ENCODE measurements around the gene LRMDA.
A peak's percentile ranks its signal among the peaks of the same experiment; 100 is the strongest.
"Not testable (repeated sequence)": the region's sequence is repeated elsewhere in the genome, so short reads cannot be mapped to it uniquely, and the experiment has no call there.

The LRMDA gene

GRCh38 chr10:75755528-75755927 is 324.1 kb downstream of the LRMDA start:
- DNase-seq = no peak

GRCh38 chr10:75761289-75761688 is 329.9 kb downstream of the LRMDA start:
- DNase-seq = no peak

- no peak for DNase-seq
Measured at GRCh38 chr10:75762431-75762802, 331.0 kb downstream of the LRMDA start.

- DNase-seq = no peak
Measured at GRCh38 chr10:75763652-75764051, 332.2 kb downstream of the LRMDA start.

GRCh38 chr10:75764974-75765788 is 333.8 kb downstream of the LRMDA start:
- DNase-seq = no peak

GRCh38 chr10:75765789-75766096 is 334.3 kb downstream of the LRMDA start:
- DNase-seq = no peak

GRCh38 chr10:75766106-75766505 is 334.7 kb downstream of the LRMDA start:
- no peak for DNase-seq

GRCh38 chr10:75766752-75767151 is 335.3 kb downstream of the LRMDA start:
- DNase-seq = not testable (repeated sequence)

- DNase-seq = no peak
Measured at GRCh38 chr10:75770626-75771081, 339.2 kb downstream of the LRMDA start.

GRCh38 chr10:75771606-75772005 is 340.2 kb downstream of the LRMDA start:
- no peak for DNase-seq

GRCh38 chr10:75772153-75772887 is 340.9 kb downstream of the LRMDA start:
- DNase-seq = peak in 1 of 2 donors; percentile 1

GRCh38 chr10:75773231-75773780 is 341.9 kb downstream of the LRMDA start:
- DNase-seq = no peak

- DNase-seq = no peak
Measured at GRCh38 chr10:75773813-75774782, 342.7 kb downstream of the LRMDA start.

- no peak for DNase-seq
Measured at GRCh38 chr10:75774783-75775490, 343.5 kb downstream of the LRMDA start.

GRCh38 chr10:75776738-75777504 is 345.5 kb downstream of the LRMDA start:
- DNase-seq = no peak

GRCh38 chr10:75778665-75779064 is 347.2 kb downstream of the LRMDA start:
- DNase-seq = no peak

GRCh38 chr10:75779276-75779675 is 347.9 kb downstream of the LRMDA start:
- DNase-seq = no peak

- no peak for DNase-seq
Measured at GRCh38 chr10:75782463-75783248, 351.2 kb downstream of the LRMDA start.

- peak; percentile 26 to 60 for DNase-seq
Measured at GRCh38 chr10:75788394-75789205, 357.2 kb downstream of the LRMDA start.

GRCh38 chr10:75793848-75794247 is 362.4 kb downstream of the LRMDA start:
- DNase-seq = no peak

Data from hippocampal formation (tissue), 2 donors.